Suprapubic skin (tissue), 4 donors: ENCODE measurements around the gene DNAJC15. TPM values are rescaled to one million over a fixed set of nuclear protein-coding genes. Genes with fewer than 3 reads are reported as not detected.

ENCODE experiments used
- DNase-seq, 2 donors: peaks; one replicate each; pipeline ENCODE4 v3.0.0-alpha.2; 2019; ENCODE audit warnings: low spot score in 2 of 2
- H3K27ac ChIP-seq: fragments of 200-600 bp; sonication (generic); one replicate; pipeline ENCODE4 v1.5.1; 2019
- H3K27me3 ChIP-seq: fragments of 200-600 bp; sonication (generic); one replicate; pipeline ENCODE4 v1.5.1; 2019
- H3K36me3 ChIP-seq: fragments of 200-600 bp; sonication (generic); one replicate; pipeline ENCODE4 v1.5.1; 2019
- H3K4me1 ChIP-seq: fragments of 200-600 bp; sonication (generic); one replicate; pipeline ENCODE4 v1.5.1; 2019
- H3K4me3 ChIP-seq: fragments of 200-600 bp; sonication (generic); one replicate; pipeline ENCODE4 v1.5.1; 2019; ENCODE audit warnings: mild to moderate bottlenecking
- H3K9me3 ChIP-seq: fragments of 200-600 bp; sonication (generic); one replicate; pipeline ENCODE4 v1.5.1; 2019
- EP300 ChIP-seq: sonication (generic); formaldehyde crosslinking; IDR thresholded peaks from one replicate; pipeline ENCODE4 v1.6.1; 2017; ENCODE audit warnings: antibody characterized with exemption
- POLR2A ChIP-seq, 2 donors: fragments of 450-650 bp; IDR thresholded peaks; one replicate each; pipeline ENCODE4 v1.6.1; 2017; ENCODE audit warnings: antibody characterized with exemption in 2 of 2, mild to moderate bottlenecking in 2 of 2, moderate library complexity in 2 of 2
- POLR2AphosphoS5 ChIP-seq, 3 donors: sonication (generic); formaldehyde crosslinking; IDR thresholded peaks; one replicate each; pipeline ENCODE4 v1.6.1; 2017; ENCODE audit warnings: antibody characterized with exemption in 3 of 3
- WGBS: methylation state at CpG from one replicate; pipeline ENCODE4 v1.1.5; 2018; 5-methylcytosine and 5-hydroxymethylcytosine counted together
- total RNA-seq, 4 donors: library from RNA; depleted of rRNA; stranded (reverse); fragments of >200 nt; gene quantifications; one replicate each; pipeline ENCODE4 v1.1.0, GENCODE V29; 2016
- TF ChIP-seq, protein P1 (sequence below), 2 donors: fragments of 200-600 bp in 1 of 2; fragments of 450-650 bp in 1 of 2; sonication (generic) in 1 of 2; IDR thresholded peaks; one replicate each; pipeline ENCODE4 v1.5.1; 2016 to 2019; ENCODE audit warnings: antibody characterized with exemption in 2 of 2, mild to moderate bottlenecking in 1 of 2, moderate library complexity in 1 of 2

The DNAJC15 gene
- total RNA-seq, 4 donors from 2014 or later: 5.6 to 10.9 (median 8.0) TPM

DNA sequence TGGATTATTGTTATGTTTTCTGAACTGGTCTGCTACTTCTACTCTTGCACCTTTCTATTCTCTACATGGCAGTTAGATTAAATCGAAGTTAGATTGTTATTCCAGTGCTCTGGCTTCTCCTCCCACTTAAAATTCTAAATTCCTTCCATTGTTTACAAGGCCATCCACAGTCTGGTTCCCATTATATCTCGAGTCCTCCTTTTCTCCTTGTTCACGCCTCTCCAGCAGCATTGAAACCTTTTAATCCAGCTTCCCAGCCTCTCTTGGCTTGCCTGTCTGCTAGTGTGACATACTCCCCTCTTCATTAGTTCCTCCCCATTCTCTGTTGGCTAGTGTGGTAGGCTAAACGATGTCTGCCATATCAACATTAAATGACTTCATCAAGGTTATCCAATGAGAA, 54.5 kb downstream of the DNAJC15 start:
- WGBS: 62% methylated on average over 4 of the region's 4 CpGs
- no peak for TF ChIP-seq POLR2A (IDR thresholded peaks at IDR 0.05)
- no peak for TF ChIP-seq POLR2AphosphoS5 (IDR thresholded peaks at IDR 0.05)
- TF ChIP-seq, protein P1, sequence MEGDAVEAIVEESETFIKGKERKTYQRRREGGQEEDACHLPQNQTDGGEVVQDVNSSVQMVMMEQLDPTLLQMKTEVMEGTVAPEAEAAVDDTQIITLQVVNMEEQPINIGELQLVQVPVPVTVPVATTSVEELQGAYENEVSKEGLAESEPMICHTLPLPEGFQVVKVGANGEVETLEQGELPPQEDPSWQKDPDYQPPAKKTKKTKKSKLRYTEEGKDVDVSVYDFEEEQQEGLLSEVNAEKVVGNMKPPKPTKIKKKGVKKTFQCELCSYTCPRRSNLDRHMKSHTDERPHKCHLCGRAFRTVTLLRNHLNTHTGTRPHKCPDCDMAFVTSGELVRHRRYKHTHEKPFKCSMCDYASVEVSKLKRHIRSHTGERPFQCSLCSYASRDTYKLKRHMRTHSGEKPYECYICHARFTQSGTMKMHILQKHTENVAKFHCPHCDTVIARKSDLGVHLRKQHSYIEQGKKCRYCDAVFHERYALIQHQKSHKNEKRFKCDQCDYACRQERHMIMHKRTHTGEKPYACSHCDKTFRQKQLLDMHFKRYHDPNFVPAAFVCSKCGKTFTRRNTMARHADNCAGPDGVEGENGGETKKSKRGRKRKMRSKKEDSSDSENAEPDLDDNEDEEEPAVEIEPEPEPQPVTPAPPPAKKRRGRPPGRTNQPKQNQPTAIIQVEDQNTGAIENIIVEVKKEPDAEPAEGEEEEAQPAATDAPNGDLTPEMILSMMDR (IDR thresholded peaks at IDR 0.05): no peak
- TF ChIP-seq EP300: no peak
- Histone ChIP-seq H3K36me3 (no peaks in the 10 kb centered on the region), H3K4me3 (no peak overlapping the region), H3K27me3 (no peaks in the 10 kb centered on the region), H3K27ac (no peak overlapping the region), H3K9me3 (no peaks in the 10 kb centered on the region), H3K4me1 (no peaks in the 10 kb centered on the region)
- no peak for DNase-seq

DNA sequence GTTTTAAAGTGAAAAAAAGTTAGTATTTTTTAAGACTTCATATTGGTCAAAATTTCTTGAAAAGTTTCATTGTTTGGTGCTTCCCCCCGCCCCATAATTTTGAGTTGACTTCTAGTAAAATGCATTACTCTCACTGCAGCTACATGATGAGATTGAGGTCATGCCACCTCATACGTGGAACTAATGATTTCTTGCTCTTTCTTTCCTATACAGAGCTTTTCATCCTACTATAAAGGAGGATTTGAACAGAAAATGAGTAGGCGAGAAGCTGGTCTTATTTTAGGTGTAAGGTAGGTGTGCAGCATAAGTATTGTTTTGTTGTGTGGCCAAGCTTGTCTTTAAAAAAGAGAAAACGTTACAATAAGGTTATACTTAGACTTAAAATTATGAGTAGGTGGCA, 55.0 kb downstream of the DNAJC15 start:
- TF ChIP-seq, protein P1 (IDR thresholded peaks at IDR 0.05): no peak
- TF ChIP-seq POLR2A (IDR thresholded peaks at IDR 0.05) (no peak), EP300 (no peak), POLR2AphosphoS5 (IDR thresholded peaks at IDR 0.05) (no peak)
- Histone ChIP-seq H3K27ac (no peak overlapping the region), H3K4me1 (no peaks in the 10 kb centered on the region), H3K4me3 (no peak overlapping the region), H3K9me3 (no peaks in the 10 kb centered on the region), H3K27me3 (no peaks in the 10 kb centered on the region), H3K36me3 (no peaks in the 10 kb centered on the region)
- 79% methylated on average over 4 of the region's 4 CpGs for WGBS
- no peak for DNase-seq

DNA sequence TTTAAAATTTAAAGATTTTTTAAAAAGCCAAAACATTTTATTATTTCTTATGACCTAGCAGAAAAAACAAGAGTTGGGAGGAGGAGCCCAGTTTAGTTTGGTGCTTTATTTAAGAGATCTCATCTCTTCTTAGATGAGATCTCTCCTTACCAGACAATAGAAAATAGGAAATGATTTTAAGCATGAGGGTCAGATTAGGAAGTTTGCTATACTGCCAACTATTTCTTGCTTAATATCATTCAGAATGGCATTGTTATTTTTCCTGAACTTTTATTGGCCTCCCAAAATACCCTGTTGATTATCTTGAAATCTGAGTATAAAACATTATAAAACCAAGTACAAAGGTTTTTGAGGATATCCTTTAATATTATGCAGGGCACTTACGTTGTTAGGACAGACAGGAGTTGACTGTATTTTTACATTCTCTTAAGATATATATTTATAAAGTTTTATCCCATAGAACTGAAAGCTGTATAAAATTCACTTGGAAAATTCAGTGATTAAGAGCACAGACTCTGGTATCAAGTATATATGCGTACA, 56.1 kb downstream of the DNAJC15 start:
- 79% methylated on average over 2 of the region's 2 CpGs for WGBS
- no peaks in the 10 kb centered on the region for H3K36me3 ChIP-seq
- no peak for DNase-seq
- no peak overlapping the region for H3K27ac ChIP-seq
- no peaks in the 10 kb centered on the region for H3K27me3 ChIP-seq
- no peaks in the 10 kb centered on the region for H3K4me1 ChIP-seq
- no peaks in the 10 kb centered on the region for H3K9me3 ChIP-seq
- TF ChIP-seq, protein P1 (IDR thresholded peaks at IDR 0.05): no peak
- no peak for TF ChIP-seq POLR2A (IDR thresholded peaks at IDR 0.05)
- no peak for TF ChIP-seq EP300
- no peak for TF ChIP-seq POLR2AphosphoS5 (IDR thresholded peaks at IDR 0.05)
- no peak overlapping the region for H3K4me3 ChIP-seq

DNA sequence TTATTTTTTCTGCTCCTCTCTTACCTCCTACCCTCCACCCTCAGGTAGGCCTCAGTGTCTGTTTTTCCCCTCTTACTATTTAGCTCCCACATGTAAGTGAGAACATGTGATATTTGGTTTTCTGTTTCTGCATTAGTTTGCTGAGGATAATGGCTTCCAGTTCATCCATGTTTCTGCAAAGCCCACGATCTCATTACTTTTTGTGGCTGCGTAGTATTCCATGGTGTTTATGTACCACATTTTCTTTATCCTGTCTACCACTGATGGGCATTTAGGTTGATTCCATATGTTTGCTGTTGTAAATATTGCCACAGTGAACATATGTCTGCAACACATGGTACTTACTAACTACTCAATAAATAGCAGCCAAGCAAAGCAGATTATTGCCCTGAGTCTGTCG, 56.8 kb downstream of the DNAJC15 start:
- Histone ChIP-seq H3K4me3 (no peak overlapping the region), H3K27me3 (no peaks in the 10 kb centered on the region), H3K36me3 (no peaks in the 10 kb centered on the region), H3K4me1 (no peaks in the 10 kb centered on the region), H3K27ac (no peak overlapping the region), H3K9me3 (no peaks in the 10 kb centered on the region)
- DNase-seq: no peak
- 96% methylated on average over 3 of the region's 3 CpGs for WGBS
- TF ChIP-seq EP300: no peak
- no peak for TF ChIP-seq POLR2A (IDR thresholded peaks at IDR 0.05)
- no peak for TF ChIP-seq POLR2AphosphoS5 (IDR thresholded peaks at IDR 0.05)
- TF ChIP-seq, protein P1 (IDR thresholded peaks at IDR 0.05): no peak

DNA sequence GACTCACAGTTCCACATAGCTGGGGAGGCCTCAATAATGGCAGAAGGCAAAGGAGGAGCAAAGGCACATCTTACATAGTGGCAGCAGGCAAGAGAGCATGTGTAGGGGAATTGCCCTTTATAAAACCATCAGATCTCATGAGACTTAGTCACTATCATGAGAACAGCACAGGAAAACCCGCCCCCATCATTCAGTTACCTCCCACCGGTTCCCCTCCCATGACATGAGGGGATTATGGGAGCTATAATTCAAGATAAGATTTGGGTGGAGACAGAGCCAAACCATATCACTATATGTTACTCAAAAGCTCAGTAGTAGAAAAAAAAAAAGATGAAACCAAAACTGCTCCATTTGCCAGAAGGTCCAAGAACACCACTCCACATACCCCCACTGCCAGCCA, 58.5 kb downstream of the DNAJC15 start:
- H3K9me3 ChIP-seq: no peaks in the 10 kb centered on the region
- H3K27ac ChIP-seq: no peak overlapping the region
- no peaks in the 10 kb centered on the region for H3K36me3 ChIP-seq
- DNase-seq: no peak
- H3K4me1 ChIP-seq: no peaks in the 10 kb centered on the region
- H3K4me3 ChIP-seq: no peak overlapping the region
- H3K27me3 ChIP-seq: no peaks in the 10 kb centered on the region
- WGBS: 94% methylated on average over 2 of the region's 2 CpGs
- no peak for TF ChIP-seq POLR2AphosphoS5 (IDR thresholded peaks at IDR 0.05)
- TF ChIP-seq POLR2A (IDR thresholded peaks at IDR 0.05): no peak
- TF ChIP-seq, protein P1 (IDR thresholded peaks at IDR 0.05): no peak
- no peak for TF ChIP-seq EP300
